H1 (cell line): ENCODE results near the gene CERS5. TPM values are rescaled to one million over a fixed set of nuclear protein-coding genes. Genes with fewer than 3 reads are reported as not detected.

Experiments used
- ASH2L ChIP-seq: fragments of 200-600, 300-600 bp; sonication (generic); IDR thresholded peaks from one replicate; pipeline ENCODE4 v1.7.1; 2017; ENCODE audit warnings: low read length
- CBX5 ChIP-seq: fragments of 300-800, 300-1000 bp; sonication (generic); IDR thresholded peaks from 2 replicates; pipeline ENCODE4 v1.7.1; 2016; ENCODE audit warnings: antibody characterized with exemption, low read length, low read depth
- CHD7 ChIP-seq: fragments of 300-600 bp; sonication (generic); IDR thresholded peaks from 2 replicates; pipeline ENCODE4 v1.7.1; 2012; ENCODE audit warnings: low read length, moderate library complexity, mild to moderate bottlenecking, inconsistent platforms; ENCODE audit not compliant: insufficient replicate concordance
- GABPA ChIP-seq: IDR thresholded peaks from 2 replicates; pipeline ENCODE4 v1.6.1; 2011; ENCODE audit warnings: mild to moderate bottlenecking, low read length, moderate library complexity, borderline replicate concordance; ENCODE audit not compliant: insufficient read depth
- RXRA ChIP-seq: IDR thresholded peaks from 2 replicates; pipeline ENCODE4 v1.6.1; 2011; ENCODE audit warnings: low read depth, mild to moderate bottlenecking, low read length, moderate library complexity; ENCODE audit not compliant: insufficient read depth
- SP2 ChIP-seq: IDR thresholded peaks from 2 replicates; pipeline ENCODE4 v1.6.1; 2012; ENCODE audit warnings: mild to moderate bottlenecking, low read length, inconsistent platforms
- USF2 ChIP-seq: IDR thresholded peaks from 2 replicates; pipeline ENCODE4 v1.6.1; 2011; ENCODE audit warnings: low read length, improper control_type of control experiment
- YY1 ChIP-seq: IDR thresholded peaks from 2 replicates; pipeline ENCODE4 v1.6.1; 2011; ENCODE audit warnings: low read depth, mild to moderate bottlenecking, low read length
- ZNF274 ChIP-seq: IDR thresholded peaks from 2 replicates; pipeline ENCODE4 v1.7.0; 2012; ENCODE audit warnings: low read length, borderline replicate concordance; ENCODE audit errors: extremely low read depth
- polyA plus RNA-seq, 7 experiments: library from polyadenylated mRNA; depleted of rRNA in 3 of 7; stranded (reverse) in 5 of 7; unstranded in 2 of 7; fragments of >200 nt in 5 of 7; fragments of 200-250 nt in 2 of 7; gene quantifications; 1 replicate in 5 of 7; 2 replicates in 1 of 7; 4 replicates in 1 of 7; pipeline versions ENCODE4 v1.2.1 to v1.2.3, GENCODE V29; 2011 to 2013; ENCODE audit warnings: missing spikeins in 2 of 7, mixed read lengths in 2 of 7
- total RNA-seq: library from RNA; stranded (reverse); fragmentation: NEBNext Ultra II Directional; extraction: Animal tissue kit (Norgen Biotek cat#: 25700); gene quantifications from 2 replicates; pipeline ENCODE4 v1.2.1, GENCODE V29; 2021

Gene CERS5
- total and polyA plus RNA-seq, 2 of the 8 experiments (the other 6 are each of a cell fraction or from before 2014, with no cell fraction given), result 69.2 to 119 TPM

DNA sequence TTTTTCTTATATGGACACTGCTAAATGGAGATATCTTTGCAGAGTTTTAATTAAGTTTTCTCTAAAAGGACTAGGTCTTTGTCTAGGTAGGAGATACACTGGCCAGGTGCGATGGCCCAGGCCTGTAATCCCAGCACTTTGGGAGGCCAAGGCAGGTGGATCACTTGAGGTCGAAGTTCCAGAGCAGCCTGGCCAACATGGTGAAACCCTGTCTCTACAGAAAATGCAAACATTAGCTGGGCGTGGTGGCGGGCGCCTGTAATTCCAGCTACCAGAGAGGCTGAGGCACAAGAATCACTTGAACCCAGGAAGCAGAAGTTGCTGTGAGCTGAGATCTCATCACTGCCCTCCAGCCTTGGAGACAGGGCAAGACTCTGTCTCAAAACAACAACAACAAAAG lies 17.1 kb upstream of the CERS5 start (continued):
- TF ChIP-seq CHD7, result no peak
- no peak for TF ChIP-seq CBX5
- TF ChIP-seq USF2, result no peak
- TF ChIP-seq YY1, result no peak
- no peak for TF ChIP-seq SP2
- TF ChIP-seq ASH2L, result no peak
- TF ChIP-seq ZNF274, result no peak
- no peak for TF ChIP-seq GABPA
- TF ChIP-seq RXRA, result no peak
